DOHH2 (cell line): ENCODE measurements around the gene UPP1.

Source experiments
- CTCF ChIP-seq: fragments of 200-600 bp; sonication (generic); IDR thresholded peaks from one replicate; pipeline ENCODE4 v1.5.1; 2014; ENCODE audit warnings: antibody characterized with exemption, mild to moderate bottlenecking, low read depth, low read length; ENCODE audit not compliant: poor library complexity, severe bottlenecking
- EZH2phosphoT487 ChIP-seq: fragments of 200-600 bp; sonication (generic); IDR thresholded peaks from 2 replicates; pipeline ENCODE4 v1.6.1; 2017; ENCODE audit warnings: borderline replicate concordance, mild to moderate bottlenecking, antibody characterized with exemption, low read length, moderate library complexity, mixed read lengths

GRCh38 chr7:48085942-48086341 lies 3.1 kb upstream of the UPP1 start:
- TF ChIP-seq EZH2phosphoT487 (no peak), CTCF (no peak)
